DMS53 treated with DMSO at 0.1 percent for 48 hours (cell line): ENCODE results near the gene WBP1L.
"Not testable (repeated sequence)": the region's sequence is repeated elsewhere in the genome, so short reads cannot be mapped to it uniquely, and the experiment has no call there.

Experiments used
- DNase-seq: peaks from one replicate; lab custom pipeline; 2025; ENCODE audit not compliant: unreplicated experiment; lab: John Stamatoyannopoulos, UW

WBP1L gene

DNA sequence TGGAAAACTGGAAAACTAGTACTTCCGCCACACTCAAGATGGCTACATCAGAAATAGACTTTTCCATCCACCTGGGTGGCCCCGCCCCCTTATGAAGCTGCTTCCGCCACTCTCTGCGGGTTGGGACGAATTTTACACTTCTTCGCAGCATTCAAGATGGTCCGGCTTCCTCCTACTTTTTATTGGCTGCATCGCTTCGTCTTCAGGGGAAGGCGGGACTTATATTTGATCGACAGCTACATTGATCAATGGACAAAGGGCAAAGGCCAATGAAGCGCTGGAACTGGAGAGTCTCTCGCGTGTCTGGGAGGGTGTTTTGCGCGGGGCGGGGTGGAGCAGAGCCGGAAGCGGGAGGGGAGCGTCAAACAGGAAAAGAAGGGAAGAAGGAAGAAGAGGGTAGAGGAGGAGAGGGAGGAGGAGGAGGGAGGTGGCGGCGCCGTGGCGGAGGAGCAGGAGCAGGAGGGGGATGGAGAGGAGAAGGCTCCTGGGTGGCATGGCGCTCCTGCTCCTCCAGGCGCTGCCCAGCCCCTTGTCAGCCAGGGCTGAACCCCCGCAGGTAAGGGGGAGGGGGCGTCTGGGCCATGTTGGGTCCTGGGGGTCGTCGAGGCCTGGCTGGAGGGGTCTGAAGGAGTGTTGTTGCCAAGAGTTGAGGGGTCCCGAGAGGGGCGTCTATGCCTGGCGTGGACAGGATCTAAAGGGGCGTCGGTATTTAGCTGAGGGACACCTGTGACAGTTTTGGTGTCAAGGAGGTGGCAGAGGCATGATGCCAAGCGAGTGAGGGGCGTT is at the start of gene WBP1L:
WBP1L (plus strand) TSS at position 361 of the 786 bp plus-strand sequence; CDS start at position 467, 106 bp downstream.
- peak; percentile 99 for DNase-seq

DNA sequence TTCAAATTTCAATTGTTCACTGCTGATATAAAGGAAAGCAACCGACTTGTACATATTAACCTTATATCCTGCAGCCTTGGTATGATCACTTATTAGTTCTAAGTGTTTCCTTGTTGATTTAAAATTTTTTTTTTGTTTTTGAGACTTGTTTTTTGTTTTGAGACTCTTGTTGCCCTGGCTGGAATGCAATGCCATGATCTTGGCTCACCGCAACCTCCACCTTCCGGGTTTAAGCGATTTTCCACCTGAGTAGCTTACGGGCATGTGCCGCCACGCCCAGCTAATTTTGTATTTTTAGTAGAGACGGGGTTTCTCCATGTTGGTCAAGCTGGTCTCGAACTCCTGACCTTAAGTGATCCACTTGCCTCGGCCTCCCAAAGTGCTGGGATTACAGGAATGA is 48.3 kb upstream of the WBP1L start:
- not testable (repeated sequence) for DNase-seq

DNA sequence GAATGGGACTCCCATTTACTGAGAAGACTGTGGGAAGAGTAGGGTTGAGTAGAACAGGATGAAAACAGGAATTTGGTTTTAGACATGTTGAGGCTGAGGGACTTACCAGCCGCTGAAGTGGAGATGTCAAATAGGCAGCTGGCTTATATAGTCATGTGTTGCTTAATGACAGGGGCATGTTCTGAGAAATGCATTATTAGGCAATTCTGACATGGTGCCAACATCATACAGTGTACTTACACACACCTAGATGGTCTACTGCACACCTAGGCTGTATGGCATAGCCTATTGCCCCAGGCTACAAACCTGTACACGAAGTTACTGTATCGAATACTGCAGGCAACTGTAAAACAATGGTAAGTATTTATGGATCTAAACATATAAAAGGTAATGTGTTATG is 47.0 kb upstream of the WBP1L start:
- DNase-seq = no peak

DNA sequence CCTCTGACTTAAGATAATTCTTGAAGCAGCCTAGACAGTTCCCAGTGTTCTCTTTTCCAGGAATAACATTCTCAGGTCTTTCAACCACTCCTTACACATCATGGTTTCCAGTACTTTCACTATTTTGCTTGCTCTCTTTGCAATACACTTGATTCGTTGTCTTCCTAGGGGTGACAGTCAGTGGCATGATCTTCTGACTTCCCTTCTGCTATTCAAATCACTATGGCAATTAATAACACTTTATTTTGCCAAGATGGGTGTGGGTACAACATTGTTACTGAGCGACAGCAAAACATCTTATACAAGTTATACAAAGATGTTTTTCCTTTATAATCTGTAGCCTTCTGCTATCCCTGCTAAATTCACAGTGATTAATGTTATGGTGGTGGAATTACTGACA is 44.9 kb upstream of the WBP1L start:
- DNase-seq = no peak

DNA sequence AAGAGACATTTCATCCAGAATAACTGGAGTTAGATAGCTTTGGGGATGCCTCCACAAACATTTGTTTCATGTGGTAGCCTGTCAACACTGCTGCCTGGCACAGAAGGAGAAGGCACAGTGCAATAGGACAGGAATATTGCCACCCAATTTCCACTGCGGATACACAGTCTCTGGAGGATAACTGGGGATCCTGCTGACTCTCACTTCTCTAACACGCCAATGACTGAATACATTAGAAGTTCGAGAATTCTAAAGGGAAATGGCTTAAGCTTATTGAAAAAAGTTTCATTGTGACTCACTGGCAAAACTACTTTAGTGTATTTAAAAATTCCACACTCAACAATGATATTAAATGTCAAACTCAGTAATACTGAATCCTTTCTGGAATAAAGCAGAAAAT is 42.5 kb upstream of the WBP1L start:
- DNase-seq = no peak

DNA sequence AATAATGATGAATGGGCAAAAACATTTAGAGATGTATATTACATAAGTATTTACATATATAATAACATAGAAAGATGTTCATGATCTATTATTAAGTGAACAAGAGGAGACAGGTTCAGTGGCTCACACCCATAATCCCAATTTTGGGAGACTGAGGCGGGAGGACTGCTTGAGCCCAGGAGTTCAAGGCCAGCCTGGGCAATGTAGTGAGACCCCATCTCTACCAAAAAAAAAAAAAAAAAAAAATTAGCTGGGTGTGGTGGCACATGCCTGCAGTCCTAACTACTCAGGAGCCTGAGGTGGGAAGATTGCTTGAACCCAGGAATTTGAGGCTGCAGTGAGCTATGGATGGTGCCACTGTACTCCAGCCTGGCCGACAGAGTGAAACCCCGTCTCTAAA is 42.0 kb upstream of the WBP1L start:
- no peak for DNase-seq

DNA sequence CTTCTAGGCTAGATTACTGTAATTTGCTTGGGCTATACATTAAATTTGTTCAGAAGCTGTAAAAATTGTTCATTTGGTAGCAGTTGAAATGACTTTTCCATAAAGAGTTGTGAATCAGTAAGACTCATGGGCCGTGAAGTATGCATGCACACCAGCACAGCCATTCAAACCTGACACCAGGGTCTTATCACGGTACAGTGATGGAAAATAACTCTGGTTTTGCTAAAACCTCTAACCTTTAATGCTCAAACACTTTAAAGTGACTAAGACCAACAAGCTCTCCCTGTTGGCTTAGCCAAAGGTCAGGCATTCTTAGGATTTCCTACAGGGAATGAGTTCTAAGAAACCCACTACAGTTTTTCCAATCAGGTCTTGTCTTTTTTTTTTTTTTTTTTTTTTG is 41.0 kb upstream of the WBP1L start:
- DNase-seq = no peak

DNA sequence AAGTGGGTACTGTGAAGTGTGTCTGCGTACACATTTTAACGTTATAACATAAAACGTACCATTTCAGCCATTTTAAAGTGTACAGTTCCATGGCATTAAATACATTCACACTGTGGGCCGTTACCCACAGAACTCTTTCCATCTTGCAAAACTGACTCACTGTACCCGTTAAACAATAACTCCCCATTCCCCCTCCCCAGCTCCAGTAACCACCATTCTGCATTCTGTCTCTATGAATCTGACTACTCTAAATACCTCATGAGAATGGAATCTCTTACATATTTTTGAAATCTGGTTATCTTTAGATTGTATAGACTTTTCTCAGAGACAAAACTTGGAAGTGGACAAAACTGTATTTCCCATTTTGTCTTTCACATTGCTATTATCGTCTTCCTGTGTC is 38.8 kb upstream of the WBP1L start:
- no peak for DNase-seq

DNA sequence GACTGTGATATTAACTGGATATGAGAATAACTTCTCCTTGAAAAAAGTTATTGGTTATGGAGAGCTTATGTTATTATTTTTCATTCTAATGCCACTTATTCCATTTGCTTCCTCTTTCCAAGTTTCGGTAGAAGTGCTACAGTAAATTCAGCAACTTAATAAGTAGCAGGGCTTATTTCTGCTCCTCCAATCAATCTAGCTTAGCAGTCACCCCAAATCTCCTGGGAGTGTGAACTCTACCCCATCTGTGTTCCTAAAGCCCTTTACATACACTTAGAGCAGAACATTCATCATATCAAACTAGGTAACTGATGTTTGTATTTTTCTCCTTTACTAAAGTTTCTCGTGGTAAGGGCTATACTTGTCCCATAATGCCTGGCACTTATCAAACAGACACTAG is 38.2 kb upstream of the WBP1L start:
- no peak for DNase-seq

DNA sequence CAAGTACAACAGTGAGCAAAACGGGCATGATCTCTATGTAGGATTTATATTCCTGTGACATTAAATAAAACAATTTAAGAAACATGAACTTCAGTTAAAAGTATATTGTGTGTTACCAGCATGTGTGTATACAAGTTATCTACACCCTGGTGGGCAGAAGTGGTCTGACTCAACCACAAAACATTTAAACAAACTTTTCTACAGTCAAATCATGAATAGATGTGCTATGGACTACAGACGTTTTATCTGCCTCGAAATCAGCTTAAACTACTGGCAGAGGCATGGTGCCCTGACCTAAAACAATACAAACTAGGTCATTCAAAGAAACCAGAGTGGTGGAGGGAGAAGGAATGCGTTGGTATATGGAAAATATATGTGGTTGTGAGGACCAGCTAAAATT is 33.1 kb upstream of the WBP1L start:
- DNase-seq = no peak

DNA sequence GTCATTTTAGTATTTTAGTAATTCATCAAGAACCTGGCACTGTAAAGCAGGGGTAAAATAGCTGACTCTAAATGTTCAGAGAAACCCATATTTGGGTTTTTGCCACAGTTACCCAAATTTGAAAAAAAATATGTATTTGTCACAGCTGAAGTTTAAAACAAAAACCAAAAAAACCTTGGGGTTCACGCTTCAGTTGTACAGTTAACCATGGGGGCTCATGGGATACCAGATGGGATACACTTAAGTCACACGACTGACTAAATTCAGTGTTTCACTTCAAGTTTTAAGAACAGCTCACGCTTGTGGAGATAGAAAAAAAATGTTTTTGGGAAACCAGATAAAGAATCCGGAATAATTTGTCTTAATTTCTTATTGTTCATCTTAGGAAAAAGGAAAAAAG is 31.7 kb upstream of the WBP1L start:
- no peak for DNase-seq

DNA sequence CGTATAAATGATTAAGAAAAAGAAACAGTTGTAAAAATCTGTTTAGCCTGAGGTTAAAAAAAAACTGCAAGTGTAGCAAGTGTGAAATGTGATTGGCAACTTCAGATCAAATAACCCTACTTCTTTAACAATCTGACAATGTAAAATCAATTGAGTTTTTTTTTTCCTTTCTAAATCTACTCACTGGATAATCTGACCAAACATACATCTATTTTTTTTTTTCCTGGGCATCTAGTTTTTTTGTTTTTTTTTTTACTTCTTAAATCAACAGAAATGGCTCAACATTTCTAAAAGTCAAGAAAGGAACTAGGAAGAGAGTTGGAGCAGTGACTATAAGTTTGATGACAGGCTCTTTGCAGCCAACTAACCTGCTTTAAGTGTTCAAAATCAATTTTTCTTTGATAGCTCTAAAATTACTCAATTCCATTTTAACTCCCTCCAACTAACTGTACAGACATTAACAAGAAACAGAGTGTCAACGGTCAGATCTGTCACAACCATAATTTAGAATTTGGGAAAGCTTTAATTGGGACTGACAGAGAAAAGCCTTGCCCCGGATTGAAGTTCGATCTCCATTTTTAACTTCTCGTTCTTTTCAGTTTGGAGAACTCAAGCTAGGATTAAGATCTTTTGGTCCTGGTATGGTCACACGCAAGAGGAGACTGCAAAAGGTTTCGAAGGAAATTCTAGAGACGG is 30.8 kb upstream of the WBP1L start:
- no peak for DNase-seq

DNA sequence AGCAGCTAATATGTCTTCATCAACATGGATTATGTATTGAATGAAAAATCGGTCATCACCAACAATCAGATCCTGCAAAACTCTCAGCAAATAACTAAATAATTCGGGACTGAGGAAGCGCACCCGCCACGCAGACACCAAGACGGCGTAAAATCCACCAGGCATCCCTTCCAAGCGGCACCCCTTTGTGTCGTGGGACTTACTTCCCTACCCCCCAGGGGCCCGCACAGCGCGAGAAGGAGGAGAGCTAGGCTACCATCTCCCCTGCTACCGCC is 30.3 kb upstream of the WBP1L start:
- no peak for DNase-seq

DNA sequence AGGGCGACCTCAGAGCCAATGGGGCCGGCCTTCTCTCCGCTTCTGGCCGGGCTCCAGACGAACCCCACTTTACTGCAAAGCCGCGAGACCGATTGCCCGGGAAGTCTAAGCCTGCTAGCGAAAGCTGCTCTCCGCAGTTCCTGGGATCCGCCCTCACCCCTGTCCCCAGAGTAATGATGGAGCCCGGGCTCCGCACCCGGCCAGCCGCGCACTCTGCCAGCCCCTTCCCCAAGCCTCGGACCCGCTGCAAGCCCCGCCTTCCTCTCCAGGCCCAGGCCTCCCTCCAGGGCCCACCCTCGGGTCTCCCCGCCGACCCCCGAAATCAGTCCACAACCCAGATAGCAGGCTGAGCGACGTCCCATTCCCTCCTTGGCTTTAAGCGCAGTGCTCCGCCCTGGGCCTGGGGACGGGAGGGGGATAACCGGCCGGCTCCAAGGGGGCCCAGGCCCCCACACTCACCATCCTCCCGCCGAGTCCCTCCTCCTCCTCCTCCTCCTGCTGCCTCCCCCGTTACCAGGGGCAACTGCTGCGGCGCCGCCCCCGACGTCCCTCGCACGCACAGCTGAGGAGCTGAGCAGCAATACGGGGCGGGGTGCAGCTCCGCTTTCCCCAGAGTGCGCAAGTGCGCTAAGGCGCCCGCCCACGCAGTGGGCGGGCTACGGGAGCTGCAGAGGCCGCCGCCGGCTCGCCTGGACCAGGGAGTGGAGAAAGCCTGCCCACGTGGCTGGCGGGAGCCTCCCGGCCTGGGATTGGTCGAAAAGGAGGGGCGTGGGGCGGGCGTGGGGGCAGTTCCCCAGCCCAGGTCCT is 29.7 kb upstream of the WBP1L start, which contains the start of gene ARL3:
ARL3 (minus strand) TSS at position 584 of the 807 bp plus-strand sequence; CDS start at position 462, 122 bp downstream.
- peak; percentile 96 for DNase-seq

DNA sequence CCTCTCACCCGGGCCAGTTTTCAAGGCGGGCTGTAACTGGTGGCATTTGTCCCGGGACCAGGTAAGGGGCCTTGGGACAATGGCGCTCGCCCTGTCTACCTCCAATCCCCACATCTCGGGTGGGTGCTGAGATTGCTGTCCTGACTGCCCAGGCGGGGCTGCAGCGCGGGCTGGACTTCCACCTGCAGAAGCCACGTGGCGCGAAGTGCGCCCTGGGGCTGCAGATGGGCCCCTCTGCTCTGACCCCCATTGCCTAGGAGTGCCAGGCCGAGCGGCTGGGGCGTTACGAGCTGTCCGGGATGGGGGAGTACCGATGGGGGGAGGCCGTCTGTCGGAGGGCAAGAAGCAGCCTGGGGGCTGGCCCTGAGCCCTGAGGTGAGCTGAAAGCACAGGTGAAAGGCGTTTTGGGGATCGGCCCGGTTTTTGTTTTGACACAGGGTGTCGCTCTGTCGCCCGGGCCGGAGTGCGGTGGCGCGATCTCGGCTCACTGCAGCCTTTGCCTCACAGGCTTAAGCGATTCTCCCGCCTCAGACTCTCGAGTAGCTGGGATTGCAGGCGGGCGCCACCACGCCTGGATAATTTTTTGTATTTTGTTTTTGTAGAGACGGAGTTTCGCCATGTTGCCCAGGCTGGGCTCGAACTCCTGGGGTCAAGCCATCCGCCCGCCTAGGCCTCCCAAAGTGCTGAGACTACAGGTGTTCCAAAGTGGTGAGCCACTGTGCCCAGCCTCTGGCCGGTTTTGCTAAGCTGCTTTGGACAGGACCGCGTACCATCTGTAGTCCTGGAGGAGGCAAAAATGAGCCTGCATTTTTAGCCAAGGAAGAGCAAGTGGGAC is 28.9 kb upstream of the WBP1L start, which contains the start of gene SFXN2:
SFXN2 (plus strand) TSS at position 16 of the 835 bp plus-strand sequence. CDS start 12,001 bp downstream, outside the sequence.
- DNase-seq = peak; percentile 29

DNA sequence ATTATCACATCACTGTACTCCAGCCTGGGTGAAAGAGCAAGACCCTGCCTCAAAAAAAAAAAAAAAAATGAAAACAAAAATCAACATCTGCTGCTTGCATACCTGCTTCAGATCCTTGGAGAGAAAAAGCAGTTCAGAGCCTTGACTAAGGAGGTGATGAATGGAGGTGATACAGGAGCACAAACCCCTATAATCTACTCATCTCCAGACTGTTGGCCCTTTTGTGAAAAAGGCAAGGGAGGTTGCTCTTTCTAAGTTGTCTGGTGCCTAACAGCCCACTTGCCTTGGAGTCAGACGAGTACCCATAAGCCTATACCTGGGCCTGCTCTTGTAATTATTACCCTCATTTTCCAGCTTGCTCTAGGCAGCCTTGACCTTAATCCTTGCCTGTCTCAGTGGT is 27.9 kb upstream of the WBP1L start:
- no peak for DNase-seq

DNA sequence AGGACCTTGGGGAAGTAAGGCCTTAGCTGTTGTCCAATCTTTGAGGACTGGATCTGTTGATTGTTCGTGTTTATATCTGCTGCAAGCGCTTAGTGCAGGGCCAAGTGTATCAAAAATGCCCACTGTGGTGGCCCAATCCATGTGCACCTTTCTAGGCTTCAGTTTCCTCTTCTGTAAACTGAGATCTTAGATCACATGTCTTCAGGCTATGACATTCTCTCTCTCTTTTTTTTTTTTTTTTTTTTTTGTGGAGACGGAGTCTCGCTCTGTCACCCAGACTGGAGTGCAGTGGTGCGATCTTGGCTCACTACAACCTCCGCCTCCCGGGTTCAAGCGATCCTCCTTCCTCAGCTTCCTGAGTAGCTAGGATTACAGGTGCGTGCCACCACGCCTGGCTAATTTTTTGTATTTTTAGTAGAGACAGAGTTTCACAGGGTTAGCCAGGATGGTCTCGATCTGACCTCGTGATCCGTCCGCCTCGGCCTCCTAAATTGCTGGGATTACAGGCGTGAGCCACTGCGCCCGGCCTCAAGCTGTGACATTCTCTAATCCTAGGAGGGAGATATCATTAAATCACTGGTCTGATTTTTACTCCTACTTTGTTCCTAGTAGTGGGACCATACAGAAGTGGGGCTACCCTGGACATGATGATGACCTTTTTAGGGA is 26.7 kb upstream of the WBP1L start:
- DNase-seq = not testable (repeated sequence)

DNA sequence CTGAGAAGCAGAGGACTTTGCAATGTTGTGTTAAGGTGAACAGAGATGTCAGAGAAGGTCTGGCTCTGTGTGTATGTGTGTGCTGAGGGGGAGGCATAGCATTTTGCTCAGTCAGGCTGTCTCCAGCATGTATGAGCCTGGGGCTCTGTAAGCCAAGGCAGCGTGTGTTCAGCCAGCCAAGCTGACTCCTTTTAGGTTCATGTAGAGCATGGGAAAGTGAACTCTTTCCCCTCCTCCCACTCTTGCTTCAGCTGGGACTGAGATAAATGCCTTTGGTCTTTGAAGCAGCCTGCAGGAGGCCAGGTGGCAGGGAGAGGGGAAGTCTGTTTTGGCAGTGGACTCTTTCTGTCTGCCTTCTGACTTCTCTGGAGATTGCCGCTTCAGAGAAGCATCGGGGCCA is 25.5 kb upstream of the WBP1L start:
- no peak for DNase-seq

DNA sequence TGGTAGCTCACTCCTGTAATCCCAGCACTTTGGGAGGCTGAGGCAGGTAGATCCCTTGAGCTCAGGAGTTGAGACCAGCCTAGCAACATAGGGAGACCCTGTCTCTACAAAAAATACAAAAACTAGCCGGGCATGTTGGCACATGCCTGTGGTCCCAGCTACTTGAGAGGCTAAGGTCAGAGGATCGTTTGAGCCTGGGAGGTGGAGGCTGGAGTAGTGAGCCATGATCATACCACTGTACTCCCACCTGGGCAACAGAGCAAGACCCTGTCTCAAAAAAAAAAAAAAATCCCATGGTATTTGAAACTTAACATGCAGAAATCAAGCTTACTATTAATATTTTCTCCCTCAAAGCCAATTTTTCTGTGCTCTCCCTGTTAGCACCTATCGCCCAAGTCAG is 23.4 kb upstream of the WBP1L start:
- DNase-seq = no peak

DNA sequence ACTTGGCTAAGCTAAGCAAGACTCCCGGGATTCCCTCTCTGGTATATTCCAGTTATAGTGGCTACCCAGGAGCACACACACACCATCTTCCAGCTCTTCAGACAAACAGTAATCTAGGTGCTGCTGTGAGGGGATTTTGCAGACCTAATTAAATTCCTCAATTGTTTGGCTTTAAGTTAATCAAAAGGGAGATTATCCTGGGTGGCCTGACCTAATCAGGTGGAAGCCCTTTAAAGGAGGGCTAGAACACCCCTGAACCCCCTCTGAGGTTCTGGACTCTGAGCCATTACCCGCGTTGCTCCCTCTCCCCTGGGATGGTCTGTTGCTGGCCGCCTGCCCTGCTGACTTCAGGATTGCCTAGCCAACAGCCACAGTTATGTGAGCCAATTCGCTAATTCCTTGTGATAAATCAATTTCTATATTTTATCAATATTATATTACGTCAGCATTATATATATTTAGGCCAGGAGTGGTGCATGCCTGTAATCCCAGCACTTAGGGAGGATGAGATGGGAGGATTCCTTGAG is 22.9 kb upstream of the WBP1L start:
- DNase-seq = no peak
